WTC11 (cell line): ENCODE measurements around the gene METTL21C.

Experiments used
- CBFB ChIP-seq: sonication (generic); formaldehyde crosslinking; IDR thresholded peaks from 2 replicates; pipeline ENCODE4 v1.8.1; 2022; ENCODE audit warnings: mild to moderate bottlenecking, low read depth, missing genetic modification reagents
- CTCF ChIP-seq: fragments of 200-600 bp; IDR thresholded peaks from 2 replicates; pipeline ENCODE4 v1.8.0; 2022; ENCODE audit warnings: antibody characterized with exemption
- GABPB1 ChIP-seq: sonication (generic); formaldehyde crosslinking; IDR thresholded peaks from 2 replicates; pipeline ENCODE4 v1.8.1; 2023; ENCODE audit warnings: mild to moderate bottlenecking, missing genetic modification reagents
- JUN ChIP-seq: sonication (generic); formaldehyde crosslinking; IDR thresholded peaks from 2 replicates; pipeline ENCODE4 v1.8.0; 2023; ENCODE audit warnings: mild to moderate bottlenecking, missing genetic modification reagents
- TF ChIP-seq, protein P1 (sequence below): sonication (generic); formaldehyde crosslinking; conservative IDR thresholded peaks from 2 replicates; pipeline ENCODE4 v1.8.1; 2022; ENCODE audit warnings: mild to moderate bottlenecking, missing genetic modification reagents

DNA sequence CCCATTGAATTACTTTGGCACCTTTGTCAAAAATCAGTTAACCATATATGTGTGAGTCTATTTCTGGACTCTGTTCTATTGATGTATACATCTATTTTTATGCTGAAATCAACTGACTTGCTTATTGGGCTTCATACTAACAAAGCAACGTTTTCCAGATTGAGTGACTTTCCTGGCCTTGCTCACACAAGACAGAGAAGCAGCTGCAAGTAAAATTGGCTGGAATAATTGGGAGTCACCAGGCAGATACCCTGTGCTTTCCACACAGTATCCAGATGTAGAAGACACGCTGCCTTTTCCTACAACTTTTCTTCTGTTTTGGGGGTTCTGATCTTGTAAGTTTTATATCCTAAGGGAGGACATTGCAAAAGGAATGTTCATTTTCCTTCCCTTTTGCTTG is 11.2 kb downstream of the METTL21C start:
- no peak for TF ChIP-seq GABPB1 (CRISPR knock-in tag)
- TF ChIP-seq JUN, result no peak
- no peak for TF ChIP-seq CBFB (CRISPR knock-in tag)
- TF ChIP-seq CTCF, result no peak
- TF ChIP-seq, protein P1, sequence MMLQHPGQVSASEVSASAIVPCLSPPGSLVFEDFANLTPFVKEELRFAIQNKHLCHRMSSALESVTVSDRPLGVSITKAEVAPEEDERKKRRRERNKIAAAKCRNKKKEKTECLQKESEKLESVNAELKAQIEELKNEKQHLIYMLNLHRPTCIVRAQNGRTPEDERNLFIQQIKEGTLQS (CRISPR knock-in tag), result no peak
